Karpas-422 (cell line): ENCODE data around the gene MCC. TPM values are rescaled to one million over a fixed set of nuclear protein-coding genes. Genes with fewer than 3 reads are reported as not detected.
A peak's percentile ranks its signal among the peaks of the same experiment; 100 is the strongest.

Source experiments
- DNase-seq: peaks from one replicate; pipeline ENCODE4 v3.0.0-alpha.2; 2015
- H2AFZ ChIP-seq: fragments of 200-600 bp; sonication (generic); 2 replicates; pipeline ENCODE4 v1.6.1; 2014; ENCODE audit warnings: antibody characterized with exemption, low read length, mixed read lengths
- H3K27ac ChIP-seq: fragments of 200-600 bp; sonication (generic); 2 replicates; pipeline ENCODE4 v1.5.1; 2014; ENCODE audit warnings: mild to moderate bottlenecking, low read length, moderate library complexity
- H3K27me3 ChIP-seq: fragments of 200-600 bp; sonication (generic); 2 replicates; pipeline ENCODE4 v1.6.1; 2014; ENCODE audit warnings: low read length, mixed read lengths
- H3K36me3 ChIP-seq: fragments of 200-600 bp; sonication (generic); 2 replicates; pipeline ENCODE4 v1.6.1; 2014; ENCODE audit warnings: low read length, mixed read lengths; ENCODE audit not compliant: insufficient read depth
- H3K4me1 ChIP-seq: fragments of 200-600 bp; sonication (generic); 2 replicates; pipeline ENCODE4 v1.6.1; 2014; ENCODE audit warnings: mild to moderate bottlenecking, low read length, mixed read lengths
- H3K4me2 ChIP-seq: fragments of 200-600 bp; sonication (generic); 2 replicates; pipeline ENCODE4 v1.6.1; 2014; ENCODE audit warnings: low read length, low read depth, mild to moderate bottlenecking; ENCODE audit not compliant: poor library complexity, severe bottlenecking
- H3K4me3 ChIP-seq: fragments of 200-600 bp; sonication (generic); 2 replicates; pipeline ENCODE4 v1.5.1; 2014; ENCODE audit warnings: mild to moderate bottlenecking, antibody characterized with exemption, low read length, mixed read lengths
- H3K79me2 ChIP-seq: fragments of 200-600 bp; sonication (generic); 2 replicates; pipeline ENCODE4 v1.6.1; 2014; ENCODE audit warnings: mild to moderate bottlenecking, low read length, mixed read lengths
- H3K9ac ChIP-seq: fragments of 200-600 bp; sonication (generic); 2 replicates; pipeline ENCODE4 v1.6.0; 2014; ENCODE audit warnings: low read length
- H3K9me2 ChIP-seq: fragments of 200-600 bp; sonication (generic), shearing (Covaris generic); replicated peaks from 2 replicates; pipeline ENCODE4 v1.6.0; 2014; ENCODE audit warnings: mild to moderate bottlenecking, low read length, moderate library complexity; ENCODE audit not compliant: insufficient read depth
- H3K9me3 ChIP-seq: fragments of 300-700, 200-600 bp; sonication (generic); 2 replicates; pipeline ENCODE4 v1.6.1; 2014; ENCODE audit warnings: low read length, mixed read lengths
- H4K20me1 ChIP-seq: fragments of 200-600 bp; sonication (generic); 2 replicates; pipeline ENCODE4 v1.6.1; 2014; ENCODE audit warnings: mild to moderate bottlenecking, antibody characterized with exemption, low read length, low read depth; ENCODE audit not compliant: insufficient read depth
- total RNA-seq: library from RNA; depleted of rRNA; stranded (reverse); fragments of >200 nt; shearing (Covaris generic); gene quantifications from 2 replicates; pipeline ENCODE4 v1.2.3, GENCODE V29; 2014; ENCODE audit warnings: low replicate concordance

Gene MCC
- total RNA-seq, 1 experiment from 2014 or later = 5.5 TPM

GRCh38 chr5:113090336-113091106 is 397.7 kb downstream of the MCC start:
- Histone ChIP-seq H3K4me2 (no peak overlapping the region), H3K27me3 (no peaks in the 10 kb centered on the region), H3K27ac (no peak overlapping the region), H3K9me3 (no peaks in the 10 kb centered on the region), H3K4me3 (no peak overlapping the region), H3K9me2 (no peaks in the 10 kb centered on the region), H3K4me1 (peaks cover 63% of the 10 kb centered on the region), H4K20me1 (no peaks in the 10 kb centered on the region), H3K9ac (no peak overlapping the region), H2AFZ (no peak overlapping the region), H3K79me2 (no peaks in the 10 kb centered on the region), H3K36me3 (no peaks in the 10 kb centered on the region)
- no peak for DNase-seq

GRCh38 chr5:113089653-113090335 is 398.5 kb downstream of the MCC start:
- Histone ChIP-seq H2AFZ (no peak overlapping the region), H4K20me1 (no peaks in the 10 kb centered on the region), H3K27me3 (no peaks in the 10 kb centered on the region), H3K4me1 (peaks cover 66% of the 10 kb centered on the region), H3K9ac (no peak overlapping the region), H3K27ac (no peak overlapping the region), H3K9me2 (no peaks in the 10 kb centered on the region), H3K79me2 (no peaks in the 10 kb centered on the region), H3K4me3 (no peak overlapping the region), H3K9me3 (no peaks in the 10 kb centered on the region), H3K4me2 (no peak overlapping the region), H3K36me3 (no peaks in the 10 kb centered on the region)
- DNase-seq = no peak

- H3K4me1 ChIP-seq = peaks cover 71% of the 10 kb centered on the region
- H3K9me3 ChIP-seq = no peaks in the 10 kb centered on the region
- no peak overlapping the region for H3K27ac ChIP-seq
- H4K20me1 ChIP-seq = no peaks in the 10 kb centered on the region
- no peak overlapping the region for H3K4me3 ChIP-seq
- no peaks in the 10 kb centered on the region for H3K36me3 ChIP-seq
- no peaks in the 10 kb centered on the region for H3K79me2 ChIP-seq
- no peaks in the 10 kb centered on the region for H3K27me3 ChIP-seq
- H2AFZ ChIP-seq = no peak overlapping the region
- no peaks in the 10 kb centered on the region for H3K9me2 ChIP-seq
- no peak overlapping the region for H3K9ac ChIP-seq
- no peak for DNase-seq
- no peak overlapping the region for H3K4me2 ChIP-seq
These were observed 400.2 kb downstream of the MCC start for GRCh38 chr5:113087976-113088514.

- no peak overlapping the region for H3K4me2 ChIP-seq
- H3K9ac ChIP-seq = no peak overlapping the region
- H3K79me2 ChIP-seq = no peaks in the 10 kb centered on the region
- no peak overlapping the region for H2AFZ ChIP-seq
- H3K4me3 ChIP-seq = no peak overlapping the region
- H3K9me3 ChIP-seq = no peaks in the 10 kb centered on the region
- DNase-seq = no peak
- H3K9me2 ChIP-seq = no peaks in the 10 kb centered on the region
- no peaks in the 10 kb centered on the region for H4K20me1 ChIP-seq
- peaks cover 53% of the 10 kb centered on the region for H3K4me1 ChIP-seq
- no peaks in the 10 kb centered on the region for H3K27me3 ChIP-seq
- no peak overlapping the region; the same call in 1 of the 2 replicates for H3K27ac ChIP-seq
- no peaks in the 10 kb centered on the region; the same call in 1 of the 2 replicates for H3K36me3 ChIP-seq
These were observed 402.3 kb downstream of the MCC start for GRCh38 chr5:113085880-113086409.

- no peaks in the 10 kb centered on the region for H4K20me1 ChIP-seq
- H3K4me3 ChIP-seq = no peak overlapping the region
- H3K9me2 ChIP-seq = no peaks in the 10 kb centered on the region
- no peaks in the 10 kb centered on the region for H3K79me2 ChIP-seq
- no peak for DNase-seq
- H3K27me3 ChIP-seq = no peaks in the 10 kb centered on the region
- H3K9ac ChIP-seq = 0 out of 2 replicates have a peak overlapping the region, but pooled peaks have one; percentile 9
- H3K27ac ChIP-seq = peak overlapping the region; percentile 37; the same call in 1 of the 2 replicates
- peak overlapping the region; percentile 31 for H3K4me2 ChIP-seq
- H3K9me3 ChIP-seq = no peaks in the 10 kb centered on the region
- H3K36me3 ChIP-seq = no peaks in the 10 kb centered on the region; the same call in 1 of the 2 replicates
- no peak overlapping the region for H2AFZ ChIP-seq
- peaks cover 47% of the 10 kb centered on the region for H3K4me1 ChIP-seq
These were observed 403.2 kb downstream of the MCC start for GRCh38 chr5:113085084-113085414.

GRCh38 chr5:113084402-113085083 is 403.7 kb downstream of the MCC start:
- Histone ChIP-seq H3K36me3 (no peaks in the 10 kb centered on the region; the same call in 1 of the 2 replicates), H3K9ac (0 out of 2 replicates have a peak overlapping the region, but pooled peaks have one; percentile 9), H3K9me2 (no peaks in the 10 kb centered on the region), H3K79me2 (no peaks in the 10 kb centered on the region), H3K9me3 (no peaks in the 10 kb centered on the region), H3K4me3 (no peak overlapping the region), H3K27ac (peak overlapping the region; percentile 37; the same call in 1 of the 2 replicates), H3K4me1 (peaks cover 47% of the 10 kb centered on the region), H3K4me2 (peak overlapping the region; percentile 31), H4K20me1 (no peaks in the 10 kb centered on the region), H3K27me3 (no peaks in the 10 kb centered on the region), H2AFZ (no peak overlapping the region)
- peak; percentile 67 for DNase-seq

GRCh38 chr5:113083481-113083880 is 404.8 kb downstream of the MCC start:
- H3K9me2 ChIP-seq = no peaks in the 10 kb centered on the region
- DNase-seq = no peak
- no peaks in the 10 kb centered on the region; the same call in 1 of the 2 replicates for H3K36me3 ChIP-seq
- no peaks in the 10 kb centered on the region for H4K20me1 ChIP-seq
- no peak overlapping the region for H3K9ac ChIP-seq
- no peaks in the 10 kb centered on the region for H3K27me3 ChIP-seq
- no peak overlapping the region for H3K27ac ChIP-seq
- no peaks in the 10 kb centered on the region for H3K79me2 ChIP-seq
- peaks cover 44% of the 10 kb centered on the region for H3K4me1 ChIP-seq
- no peaks in the 10 kb centered on the region for H3K9me3 ChIP-seq
- no peak overlapping the region for H3K4me3 ChIP-seq
- H2AFZ ChIP-seq = no peak overlapping the region
- H3K4me2 ChIP-seq = no peak overlapping the region
